Mucosa of gallbladder (tissue), 1 donor: ENCODE measurements around the gene KCNC4. TPM values are rescaled to one million over a fixed set of nuclear protein-coding genes. Genes with fewer than 3 reads are reported as not detected.

Experiments used
- DNase-seq: peaks from one replicate; pipeline ENCODE4 v3.0.0-alpha.2; 2020; ENCODE audit warnings: low spot score
- total RNA-seq: library from RNA; stranded (reverse); gene quantifications from one replicate; pipeline ENCODE4 v1.2.1, GENCODE V29; 2021
- donor health status: DM: no; HTN: no; CAD: no.

Gene KCNC4
- 25.5 TPM for total RNA-seq

- DNase-seq, result peak; percentile 89
Measured at GRCh38 chr1:110209715-110210603, at the start of gene KCNC4. TSS of gene KCNC4 (plus strand) at chr1:110210314. CDS start at chr1:110211500, 1,186 bp downstream.

DNA sequence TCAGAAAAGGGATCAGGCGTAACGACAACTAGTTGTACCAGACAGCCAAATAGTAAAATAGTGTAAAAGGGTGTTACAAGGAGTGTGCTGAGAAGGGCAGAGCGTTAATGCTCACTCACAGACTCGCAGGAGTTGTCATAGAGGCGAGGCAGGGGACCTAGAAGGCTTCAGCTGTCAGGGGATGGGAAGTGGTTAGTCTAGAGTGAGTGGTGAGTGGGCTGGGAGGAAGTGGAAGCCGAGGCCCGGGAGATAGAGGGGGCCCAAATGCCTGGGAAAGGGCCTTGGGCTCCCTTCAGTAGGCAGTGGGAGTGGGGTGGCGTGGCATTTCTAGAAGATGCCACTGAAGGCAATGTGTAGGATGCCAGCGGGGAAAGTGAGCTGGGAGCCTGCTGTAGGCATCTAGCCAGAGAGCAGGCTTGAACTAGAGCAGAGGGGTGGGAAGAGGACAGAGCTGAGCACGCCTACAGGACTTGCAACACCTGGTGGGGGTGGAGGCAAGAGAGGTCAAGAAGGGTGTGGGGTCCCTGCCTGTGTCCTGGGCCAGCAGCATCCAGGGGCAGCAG is 49.5 kb upstream of the KCNC4 start:
- no peak for DNase-seq

- DNase-seq, result no peak
Measured at GRCh38 chr1:110161165-110161564, 48.9 kb upstream of the KCNC4 start.

- DNase-seq, result no peak
Measured at GRCh38 chr1:110161849-110162248, 48.3 kb upstream of the KCNC4 start.

- DNase-seq, result no peak
Measured at GRCh38 chr1:110163591-110163990, 46.5 kb upstream of the KCNC4 start.

DNA sequence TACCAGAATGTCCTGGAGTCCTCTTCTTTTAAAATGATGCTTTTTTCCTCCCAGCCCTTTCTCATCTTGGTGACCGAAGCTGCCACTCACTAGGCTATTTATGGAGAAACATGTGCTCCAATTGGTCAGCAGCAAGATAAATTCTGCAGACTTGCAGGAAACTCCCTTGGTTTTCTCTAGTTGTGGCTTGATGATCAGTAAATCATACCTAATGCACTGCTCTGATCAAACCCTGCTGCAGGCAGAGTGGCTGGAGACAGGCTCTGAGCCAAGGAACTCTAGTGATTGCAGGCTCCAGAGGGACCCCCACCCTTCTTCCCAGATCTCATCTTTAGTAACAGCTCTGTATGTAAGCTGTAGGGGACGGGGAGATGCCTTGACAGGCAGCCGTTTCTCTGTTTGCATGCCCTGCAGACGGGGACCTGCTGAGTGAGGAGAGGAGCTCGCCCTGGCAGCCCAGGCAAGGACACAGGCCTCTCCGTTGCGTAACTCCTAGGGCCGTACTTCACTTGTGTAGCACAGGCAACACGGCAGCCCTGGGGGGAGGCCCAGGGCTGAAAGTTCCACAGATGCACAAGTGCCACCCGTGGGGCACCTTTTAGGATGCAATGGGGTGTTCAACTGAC is 45.3 kb upstream of the KCNC4 start:
- no peak for DNase-seq

- DNase-seq, result no peak
Measured at GRCh38 chr1:110165761-110166231, 44.3 kb upstream of the KCNC4 start.

DNA sequence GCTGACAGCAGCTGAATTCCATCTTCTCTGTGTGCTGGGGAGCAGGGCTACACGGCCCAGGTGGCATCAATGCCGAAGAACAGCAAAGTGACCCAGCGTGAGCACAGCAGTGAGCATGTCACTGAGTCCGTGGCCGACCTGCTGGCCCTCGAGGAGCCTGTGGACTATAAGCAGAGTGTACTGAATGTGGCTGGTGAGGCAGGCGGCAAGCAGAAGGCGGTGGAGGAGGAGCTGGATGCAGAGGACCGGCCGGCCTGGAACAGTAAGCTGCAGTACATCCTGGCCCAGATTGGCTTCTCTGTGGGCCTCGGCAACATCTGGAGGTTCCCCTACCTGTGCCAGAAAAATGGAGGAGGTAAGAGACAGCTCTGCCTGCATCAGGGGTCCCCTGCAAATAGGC is 43.3 kb upstream of the KCNC4 start:
- no peak for DNase-seq

- DNase-seq, result no peak
Measured at GRCh38 chr1:110170766-110171733, 39.1 kb upstream of the KCNC4 start.

GRCh38 chr1:110172001-110172400 is 38.1 kb upstream of the KCNC4 start:
- no peak for DNase-seq

DNA sequence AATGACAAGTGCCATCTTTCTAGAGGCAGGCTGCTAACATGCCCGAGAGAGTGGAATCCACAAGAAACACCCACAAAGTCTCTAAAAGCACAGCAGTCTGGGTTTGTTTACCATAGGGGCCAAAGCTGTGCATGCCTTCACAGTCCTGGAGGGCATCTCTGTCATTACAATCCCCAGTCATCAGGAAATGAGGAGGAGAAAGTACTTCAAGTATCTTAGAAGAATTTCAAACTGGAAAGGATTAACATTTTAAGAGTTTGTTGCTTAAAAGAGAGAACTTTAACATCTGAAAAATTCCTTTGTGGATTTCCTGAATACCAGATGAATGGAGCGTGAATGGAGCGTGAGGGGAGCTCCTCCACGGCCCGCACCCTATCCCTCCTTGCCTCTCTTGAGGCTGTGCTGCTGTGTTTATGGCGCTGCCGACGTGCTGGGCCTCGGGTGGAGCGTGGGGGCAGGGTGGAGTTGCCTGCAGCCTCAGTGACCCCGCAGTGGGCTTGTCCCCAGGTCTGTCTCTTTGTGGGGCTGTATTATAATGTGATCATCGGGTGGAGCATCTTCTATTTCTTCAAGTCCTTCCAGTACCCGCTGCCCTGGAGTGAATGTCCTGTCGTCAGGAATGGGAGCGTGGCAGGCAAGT is 36.5 kb upstream of the KCNC4 start:
- DNase-seq, result no peak

DNA sequence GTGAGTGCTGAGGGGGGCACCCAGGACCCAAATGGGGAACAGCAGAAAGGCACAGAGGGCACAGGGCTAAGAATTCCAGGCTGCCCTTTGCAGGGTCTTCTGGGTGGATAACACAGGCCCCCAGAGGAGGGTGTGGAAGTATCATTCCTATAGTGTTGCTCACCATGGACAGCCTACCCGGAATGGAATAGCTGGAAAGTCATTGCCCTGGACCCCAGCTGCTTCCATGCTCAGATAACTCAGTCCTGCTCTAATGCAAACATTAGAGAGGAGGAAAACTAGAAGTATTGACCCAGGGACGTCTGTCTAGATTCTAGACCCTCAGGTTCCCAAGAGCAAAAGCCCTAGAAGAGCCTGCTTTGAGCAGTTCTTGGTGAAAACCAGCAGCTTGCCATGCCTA is 35.2 kb upstream of the KCNC4 start:
- DNase-seq, result no peak

DNA sequence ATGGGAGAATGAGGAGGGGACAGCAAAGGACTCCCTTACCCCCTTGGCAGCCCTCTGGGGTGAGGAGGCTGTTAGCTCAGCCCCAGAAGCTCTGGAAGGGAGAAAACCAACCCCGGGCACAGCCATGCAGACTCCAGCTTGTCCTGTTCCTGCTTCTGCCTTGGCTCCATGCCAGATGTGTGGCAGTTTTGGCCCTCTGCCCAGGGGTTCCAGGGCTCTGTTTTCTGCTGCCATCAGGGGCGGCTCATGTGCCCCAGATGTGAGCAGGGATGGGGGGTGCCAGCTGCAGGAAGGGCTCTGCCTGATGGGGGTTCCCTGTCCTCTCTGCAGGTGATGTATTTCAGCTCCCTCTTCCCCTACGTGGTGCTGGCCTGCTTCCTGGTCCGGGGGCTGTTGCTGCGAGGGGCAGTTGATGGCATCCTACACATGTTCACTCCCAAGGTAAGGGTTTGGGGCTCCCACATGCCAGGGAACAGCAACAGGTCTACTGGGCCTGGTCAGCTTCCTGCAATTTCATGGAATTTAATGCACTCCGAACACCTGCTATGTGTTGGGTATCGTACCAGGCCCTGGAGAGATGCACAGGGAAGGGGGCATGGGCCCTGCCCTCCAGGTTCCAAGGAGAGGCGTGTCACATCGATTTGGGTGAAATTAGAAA is 33.7 kb upstream of the KCNC4 start:
- DNase-seq, result peak; percentile 33

DNA sequence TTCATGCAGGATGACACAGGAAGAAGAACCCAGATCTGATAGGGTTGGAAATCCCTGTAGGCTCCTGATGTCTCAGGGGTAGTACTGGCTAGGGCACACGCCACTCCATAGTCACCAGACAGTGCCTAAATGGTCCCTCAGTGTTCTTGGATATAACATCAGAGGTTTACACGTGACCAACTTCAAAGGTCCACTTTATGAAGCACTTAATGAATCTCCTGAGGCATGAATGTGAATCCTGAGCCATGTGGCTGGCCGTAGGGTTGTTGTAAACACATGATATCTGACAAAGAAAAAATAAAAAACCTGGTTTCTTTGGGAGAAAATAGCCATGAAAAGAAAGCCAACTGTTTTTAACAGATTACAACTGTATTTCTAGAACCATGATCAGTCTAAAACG is 32.3 kb upstream of the KCNC4 start:
- no peak for DNase-seq

DNA sequence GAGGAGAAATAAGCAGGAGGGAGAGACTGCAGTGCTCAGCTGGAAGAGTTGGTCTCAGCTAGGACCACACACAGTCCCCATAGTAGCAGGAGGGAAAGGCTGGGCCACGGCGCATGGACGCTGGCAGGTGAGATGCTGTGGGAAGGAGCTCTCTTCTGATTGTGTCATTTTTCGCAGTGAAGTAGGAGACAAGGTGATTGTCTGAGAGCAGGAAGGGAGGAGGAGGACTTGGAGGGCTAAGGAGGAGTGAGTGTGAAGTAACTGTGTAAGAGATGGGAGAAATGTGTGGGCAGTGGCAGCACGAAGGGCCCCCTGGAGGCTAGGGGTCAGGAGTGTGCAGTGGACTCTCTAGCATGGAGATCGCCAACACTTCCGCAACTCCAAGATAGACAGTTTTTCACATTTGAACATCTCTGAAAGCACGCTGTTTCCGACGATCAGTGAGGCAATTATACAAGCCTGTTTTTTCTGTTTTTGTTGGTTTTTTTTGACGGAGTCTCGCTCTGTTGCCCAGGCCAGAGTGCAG is 26.4 kb upstream of the KCNC4 start:
- no peak for DNase-seq

DNA sequence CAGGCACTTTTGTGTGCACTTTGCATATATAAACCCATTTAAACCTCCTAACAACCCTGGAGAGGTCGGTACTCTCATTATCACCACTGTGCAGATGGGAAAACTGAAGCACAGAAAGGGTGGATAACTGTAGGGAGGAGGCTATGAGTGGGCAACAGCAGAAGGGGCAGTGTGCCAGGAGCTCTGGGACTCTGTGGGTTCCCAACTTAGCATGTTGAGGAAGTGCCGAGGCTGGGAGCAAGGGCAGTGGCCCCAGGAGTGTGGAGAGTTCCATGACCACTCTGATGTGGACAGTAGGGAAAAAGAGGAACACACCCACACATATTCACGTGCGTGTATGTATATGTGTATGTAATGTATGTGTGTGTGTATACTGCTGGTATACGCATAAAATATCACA is 25.7 kb upstream of the KCNC4 start:
- DNase-seq, result no peak

GRCh38 chr1:110185181-110185580 is 24.9 kb upstream of the KCNC4 start:
- DNase-seq, result no peak

GRCh38 chr1:110186558-110186957 is 23.6 kb upstream of the KCNC4 start:
- DNase-seq, result no peak

DNA sequence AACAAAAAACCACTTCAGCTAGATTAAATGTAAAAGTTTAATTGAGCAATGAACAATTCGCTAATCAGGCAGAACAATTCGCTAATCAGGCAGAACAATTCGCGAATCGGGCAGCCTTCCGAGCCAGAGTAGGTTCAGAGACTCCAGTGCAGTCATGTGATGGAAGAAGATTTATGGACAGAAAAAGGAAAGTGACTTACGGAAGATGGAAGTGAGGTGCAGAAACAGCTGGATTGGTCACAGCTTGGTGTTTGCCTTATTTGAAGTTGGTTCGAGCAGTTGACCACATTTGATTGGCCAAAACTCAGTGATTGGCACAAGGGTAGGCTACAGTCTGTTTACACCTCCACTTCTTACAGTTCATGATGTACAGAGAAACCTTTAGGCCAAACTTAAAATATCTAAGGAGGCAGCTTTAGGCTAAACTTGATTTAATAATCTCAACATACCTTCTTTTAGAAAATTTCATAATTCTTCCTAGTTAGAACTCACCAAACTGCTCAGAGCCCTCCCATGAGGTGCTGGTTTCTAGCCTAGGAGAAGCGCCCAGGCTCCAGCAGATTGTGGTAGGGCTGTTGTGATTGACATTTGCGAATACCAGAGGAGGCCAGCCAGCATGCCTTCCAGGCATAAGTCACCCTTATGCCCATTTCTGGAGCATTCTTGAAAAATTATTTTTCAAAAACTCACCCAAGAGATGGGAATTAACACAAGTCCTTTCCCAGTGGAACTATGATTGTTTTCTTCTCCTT is 22.8 kb upstream of the KCNC4 start:
- peak; percentile 22 for DNase-seq
